SH-SY5Y (cell line): Measurements from ENCODE around the gene LPAR1.

ENCODE experiments used
- GATA2 ChIP-seq: IDR thresholded peaks from 2 replicates; pipeline ENCODE4 v1.6.1; 2011; ENCODE audit warnings: mild to moderate bottlenecking, low read depth, low read length
- GATA3 ChIP-seq: IDR thresholded peaks from 2 replicates; pipeline ENCODE4 v1.6.1; 2011; ENCODE audit warnings: low read depth, mild to moderate bottlenecking, low read length, moderate library complexity

DNA sequence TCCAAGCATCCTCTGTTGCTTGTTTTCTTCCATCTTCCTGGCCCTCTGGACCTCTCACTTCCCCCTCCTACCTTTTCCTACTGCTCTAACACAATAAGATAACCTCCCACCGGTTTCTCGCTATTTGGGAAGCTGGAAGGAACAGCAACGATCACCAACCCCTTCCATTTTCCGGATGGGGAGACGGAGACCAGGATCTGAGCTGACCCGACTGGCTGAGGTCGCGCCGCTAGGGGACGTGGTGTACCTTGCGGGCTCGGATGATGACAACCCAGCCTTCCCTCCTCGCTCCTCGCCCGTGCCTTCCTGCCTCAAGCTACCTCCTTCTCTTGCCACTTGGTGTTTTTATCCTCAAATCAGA lies 1.9 kb downstream of the LPAR1 start:
- TF ChIP-seq GATA2 (no peak), GATA3 (no peak)
